GM12892 (cell line): ENCODE measurements around the gene NYAP1.
"Not testable (repeated sequence)": the region's sequence is repeated elsewhere in the genome, so short reads cannot be mapped to it uniquely, and the experiment has no call there.

Experiments
- POLR2A ChIP-seq: IDR thresholded peaks from 2 replicates; pipeline ENCODE4 v1.6.1; 2011; ENCODE audit warnings: low read depth, low read length, control low read depth
- POLR2AphosphoS5 ChIP-seq: IDR thresholded peaks from 2 replicates; pipeline ENCODE4 v1.6.1; 2011; ENCODE audit warnings: low read depth, low read length, control low read depth
- TAF1 ChIP-seq: IDR thresholded peaks from 2 replicates; pipeline ENCODE4 v1.6.1; 2011; ENCODE audit warnings: low read depth, mild to moderate bottlenecking, control low read depth, low read length, borderline replicate concordance

DNA sequence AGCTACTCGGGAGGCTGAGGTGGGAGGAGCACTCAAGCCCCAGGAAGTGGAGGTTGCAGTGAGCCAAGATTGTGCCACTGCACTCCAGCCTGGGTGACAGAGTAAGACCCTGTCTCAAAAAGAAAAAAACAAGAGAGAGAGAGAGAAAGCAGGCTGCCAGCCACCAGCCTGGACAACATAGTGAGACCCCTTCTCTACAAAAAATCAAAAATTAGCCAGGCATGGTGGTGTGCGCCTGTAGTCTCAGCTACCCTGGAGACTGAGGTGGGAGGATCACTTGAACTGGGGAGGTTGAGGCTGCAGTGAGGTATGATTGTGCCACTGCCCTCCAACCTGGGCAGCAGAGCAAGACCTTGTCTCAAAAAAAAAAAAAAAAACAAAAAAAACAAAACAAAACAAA is 53.0 kb downstream of the NYAP1 start:
- not testable (repeated sequence) for TF ChIP-seq POLR2A, TAF1, POLR2AphosphoS5
